Caki2 (cell line): ENCODE measurements around the gene PGBD5. TPM values are rescaled to one million over a fixed set of nuclear protein-coding genes. Genes with fewer than 3 reads are reported as not detected.

Source experiments
- DNase-seq: peaks from one replicate; pipeline ENCODE4 v3.0.0-alpha.2; 2015; ENCODE audit warnings: low read depth
- in situ Hi-C: cut with HindIII; loops from 2 replicates; pipeline ENCODE4 v1.10.0; 2016; ENCODE audit warnings: low sequenced_read_pairs, low pct_unique_long_range_greater_than_20kb, mixed read lengths
- total RNA-seq: library from RNA; depleted of rRNA; stranded (reverse); fragments of >200 nt; shearing (Covaris generic); gene quantifications from 2 replicates; pipeline ENCODE4 v1.2.3, GENCODE V29; 2014; ENCODE audit warnings: low replicate concordance

The PGBD5 gene
- total RNA-seq, 1 experiment from 2014 or later, result 7.5 TPM

DNA sequence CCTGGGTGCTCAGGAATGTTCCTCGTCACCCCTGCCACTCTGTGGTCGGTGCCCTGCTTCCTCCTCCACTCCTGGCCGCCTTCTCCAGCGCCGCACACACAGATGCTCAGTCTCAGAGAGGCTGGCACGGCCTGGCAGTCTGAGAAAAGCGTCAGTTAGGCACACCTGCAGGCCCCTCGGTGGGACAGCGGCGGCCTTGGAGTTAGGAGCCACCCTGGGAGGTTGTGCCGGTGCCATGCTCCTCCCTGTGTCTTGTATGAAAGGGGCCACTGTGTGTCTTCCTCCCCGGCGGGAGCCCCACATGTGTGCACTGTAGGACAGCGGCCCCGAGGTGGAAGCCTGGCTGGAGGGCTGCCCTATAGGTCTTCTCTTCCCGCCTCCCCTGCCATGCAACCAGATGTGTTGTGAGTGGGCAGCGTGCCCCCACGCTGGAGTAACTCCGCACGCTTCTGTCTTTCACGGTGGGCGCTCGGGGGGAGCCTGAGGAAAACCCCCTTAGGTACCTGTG, 145.2 kb downstream of the PGBD5 start:
- no peak for DNase-seq
- in situ Hi-C loops, result no loop called here

DNA sequence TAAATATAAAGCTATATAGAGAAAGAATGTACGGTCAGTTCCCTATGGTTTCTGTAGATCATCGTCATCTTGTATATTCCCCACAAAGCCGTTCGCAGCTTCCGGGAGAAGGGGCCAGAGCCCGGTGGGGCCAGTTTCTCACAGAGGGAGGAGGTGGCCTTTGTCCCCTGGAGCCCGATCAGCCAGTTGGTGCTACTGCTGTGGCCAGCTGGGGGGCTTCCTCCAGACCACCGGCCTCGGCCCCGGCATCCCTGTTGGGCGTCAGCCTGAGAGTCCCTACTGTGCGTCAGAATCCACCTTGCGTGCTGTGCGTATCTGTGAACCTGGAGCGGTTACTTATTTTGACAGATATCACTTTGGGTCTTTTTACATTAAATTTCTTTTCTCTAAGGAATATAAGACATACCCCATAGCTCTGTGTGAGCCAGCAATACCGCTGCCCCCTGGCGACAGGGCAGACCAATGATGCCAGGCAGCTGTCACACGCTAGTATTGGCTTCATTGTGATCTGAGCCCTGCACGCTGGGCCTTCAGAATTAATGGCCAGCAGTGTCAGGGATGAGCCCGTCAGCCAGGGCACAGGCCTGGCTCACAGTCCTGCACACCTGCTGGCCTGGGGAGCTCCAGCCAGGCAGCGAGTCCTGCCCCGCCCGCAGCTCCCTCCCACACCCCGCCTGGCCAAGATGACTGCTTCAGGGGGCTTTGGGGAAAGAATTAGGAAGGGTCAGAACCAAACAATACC, 145.9 kb downstream of the PGBD5 start:
- in situ Hi-C loops, result no loop called here
- no peak for DNase-seq

DNA sequence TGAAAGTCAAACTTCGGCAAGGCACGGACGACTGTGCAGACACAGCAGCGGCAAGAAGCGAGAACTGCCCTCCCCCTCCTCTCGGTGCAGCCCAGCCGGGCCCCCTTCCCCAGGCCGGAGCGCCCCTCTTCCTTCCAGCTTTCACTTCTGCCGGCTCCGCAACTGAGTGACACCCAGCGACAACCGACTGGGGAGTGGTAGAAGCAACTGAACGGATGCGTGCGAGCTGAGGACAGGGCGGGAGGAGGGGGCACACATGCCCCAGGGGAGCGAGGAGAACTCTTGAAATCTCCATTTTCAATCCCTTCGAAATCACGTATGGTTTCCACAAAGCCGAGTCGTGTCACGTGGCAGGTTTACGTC, 146.6 kb downstream of the PGBD5 start:
- in situ Hi-C loops, result no loop called here
- DNase-seq, result no peak

DNA sequence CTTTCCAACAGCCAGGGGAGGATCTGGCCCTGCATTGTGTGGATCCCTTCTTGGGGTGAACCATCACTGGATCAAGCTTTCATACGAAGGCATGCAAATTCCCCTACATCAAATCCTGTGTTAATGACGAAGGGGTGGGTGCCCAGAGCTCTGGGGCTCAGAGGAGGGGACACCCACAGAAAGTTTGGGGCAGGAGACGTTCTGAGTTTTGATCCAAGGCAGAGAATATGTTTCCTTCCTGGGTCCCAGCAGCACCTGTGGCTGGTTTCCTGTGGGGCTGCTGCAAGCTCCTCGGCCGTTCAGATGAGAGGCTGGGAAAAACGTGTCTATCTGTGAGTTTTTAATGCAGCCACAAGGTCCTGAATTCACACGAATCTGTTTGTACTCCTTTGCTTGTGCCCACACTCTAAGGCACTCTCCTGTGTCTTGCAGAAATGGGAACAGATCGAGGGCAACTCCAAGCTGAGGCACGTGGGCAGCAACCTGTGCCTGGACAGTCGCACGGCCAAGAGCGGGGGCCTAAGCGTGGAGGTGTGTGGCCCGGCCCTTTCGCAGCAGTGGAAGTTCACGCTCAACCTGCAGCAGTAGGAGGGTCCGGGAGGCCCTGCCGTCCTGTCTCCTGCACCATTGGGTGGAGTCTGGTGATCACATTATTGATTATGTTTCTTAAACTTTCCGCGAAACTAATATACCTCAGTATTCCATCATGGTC, 147.1 kb downstream of the PGBD5 start:
- no peak for DNase-seq
- in situ Hi-C loops, result no loop called here

DNA sequence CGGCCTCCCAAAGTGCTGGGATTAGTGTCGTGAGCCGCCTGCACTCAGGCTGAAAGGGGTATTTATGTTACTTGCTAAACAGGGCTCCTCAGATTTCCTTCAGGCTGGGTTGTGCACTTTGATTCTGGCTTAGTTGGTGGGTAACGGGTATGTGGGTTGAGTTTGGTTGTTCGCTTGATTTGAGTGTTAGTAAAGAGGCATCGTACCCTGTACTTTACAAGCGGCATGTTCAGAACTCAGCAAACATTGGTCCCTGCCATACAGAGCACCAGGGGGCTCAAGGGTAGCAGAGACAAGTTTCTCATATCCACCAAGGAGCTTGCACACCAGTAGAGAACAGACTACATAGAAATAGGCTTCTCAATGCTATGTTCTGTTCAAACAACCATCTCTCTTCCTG, 147.8 kb downstream of the PGBD5 start:
- DNase-seq, result no peak
- in situ Hi-C loops, result no loop called here

DNA sequence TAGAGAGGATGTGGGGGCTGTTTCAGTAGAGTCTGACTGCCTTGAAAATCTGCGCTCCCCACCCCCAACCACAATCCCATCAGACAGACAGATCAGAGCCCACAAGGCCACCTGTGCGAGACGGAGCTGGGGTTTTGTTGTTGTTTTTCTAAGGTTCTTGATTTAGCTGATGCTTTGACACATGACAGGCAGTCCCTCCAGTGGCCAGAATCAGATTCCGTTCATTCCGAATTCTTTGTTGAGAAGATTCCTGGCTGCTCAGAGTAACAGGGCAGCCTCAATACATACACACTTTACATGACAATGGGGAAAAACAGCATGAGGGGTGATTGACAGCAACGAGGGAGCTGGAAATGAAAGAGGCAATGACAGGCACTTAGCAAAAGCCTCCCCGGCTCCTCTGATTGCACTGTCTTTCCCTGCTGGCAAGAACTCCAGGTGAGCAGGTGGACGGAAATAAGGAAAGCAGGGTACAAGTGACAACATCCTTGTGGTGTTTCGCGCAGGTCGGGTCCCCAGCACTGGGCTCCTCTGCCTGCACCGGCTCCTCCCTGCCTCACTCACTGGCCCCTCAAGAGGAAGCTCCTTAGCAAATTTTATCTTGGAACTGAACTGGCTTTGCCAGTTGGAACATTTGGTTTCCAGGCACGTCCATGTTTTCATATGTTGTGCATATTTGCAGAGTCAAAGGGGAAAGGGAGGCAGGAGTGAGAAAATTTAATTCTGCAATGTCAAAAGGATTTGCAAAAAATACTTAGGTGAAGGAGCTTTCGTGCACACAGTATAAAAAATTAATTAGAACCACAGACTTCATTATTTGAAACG, 148.7 kb downstream of the PGBD5 start:
- DNase-seq, result no peak
- in situ Hi-C loops, result no loop called here

DNA sequence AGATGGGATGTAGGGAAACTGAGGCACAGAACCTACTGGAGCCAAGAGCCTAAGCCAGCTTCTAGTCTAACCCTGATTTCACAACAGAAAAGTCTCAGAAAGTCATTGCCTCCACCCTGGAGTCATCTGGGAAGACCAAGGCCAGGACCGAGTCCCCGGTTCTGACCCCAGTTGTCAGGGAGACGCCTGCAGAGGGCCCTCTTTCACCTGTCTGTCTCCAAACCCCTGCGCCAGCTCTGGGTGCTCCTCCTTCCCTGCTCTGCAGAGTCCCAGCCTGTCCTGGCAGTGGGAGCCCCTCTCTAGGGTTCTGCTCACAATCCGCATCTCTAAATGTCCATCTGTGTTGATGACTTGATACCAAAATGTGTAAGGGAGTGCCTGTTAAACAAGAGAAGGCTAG, 149.7 kb downstream of the PGBD5 start:
- in situ Hi-C loops, result no loop called here
- DNase-seq, result no peak

DNA sequence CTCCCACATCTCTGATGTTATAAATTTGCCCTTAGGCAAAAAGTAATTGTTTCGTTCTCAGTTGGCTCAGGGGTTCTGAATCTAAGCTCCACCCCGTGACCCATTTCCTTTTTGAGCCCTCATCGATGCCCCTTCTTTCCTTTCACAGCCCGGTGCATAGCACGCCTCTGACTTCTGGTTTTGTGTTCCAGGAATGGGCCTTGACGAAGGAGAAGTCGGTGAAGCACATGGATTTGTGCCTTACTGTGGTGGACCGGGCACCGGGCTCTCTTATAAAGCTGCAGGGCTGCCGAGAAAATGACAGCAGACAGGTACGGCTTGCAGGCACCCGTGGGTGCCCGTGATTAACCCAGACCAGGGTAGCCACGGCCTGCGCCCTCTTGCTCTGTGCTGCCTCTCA, 151.9 kb downstream of the PGBD5 start:
- in situ Hi-C loops, result no loop called here
- DNase-seq, result no peak

DNA sequence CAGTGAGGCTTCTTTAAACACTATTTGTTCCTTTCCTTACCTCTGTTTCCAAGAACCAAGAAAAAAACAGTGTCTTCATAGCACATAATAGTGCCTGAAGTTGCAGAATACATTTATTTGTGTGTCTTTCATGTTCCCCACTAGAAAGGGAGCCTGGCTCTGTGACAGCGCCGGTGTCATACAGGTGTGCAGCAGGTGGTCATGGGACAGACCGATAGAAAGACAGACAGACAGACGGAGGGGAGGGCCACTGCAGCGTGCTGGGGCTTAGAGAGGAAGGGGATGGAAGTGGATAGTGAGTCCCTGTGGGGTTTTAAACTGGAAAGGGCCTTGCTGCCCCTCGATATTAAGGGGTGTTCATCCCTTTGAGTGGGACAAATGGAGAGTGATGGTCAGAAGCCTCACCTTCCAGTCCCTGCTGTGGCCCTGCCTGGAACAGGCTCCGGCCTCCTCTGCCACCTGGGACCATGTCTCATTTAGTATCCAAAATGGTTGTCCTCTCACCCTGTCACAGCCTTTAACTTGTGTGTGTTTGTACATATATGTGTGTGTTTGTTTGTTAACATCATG, 152.9 kb downstream of the PGBD5 start:
- in situ Hi-C loops, result no loop called here
- no peak for DNase-seq

DNA sequence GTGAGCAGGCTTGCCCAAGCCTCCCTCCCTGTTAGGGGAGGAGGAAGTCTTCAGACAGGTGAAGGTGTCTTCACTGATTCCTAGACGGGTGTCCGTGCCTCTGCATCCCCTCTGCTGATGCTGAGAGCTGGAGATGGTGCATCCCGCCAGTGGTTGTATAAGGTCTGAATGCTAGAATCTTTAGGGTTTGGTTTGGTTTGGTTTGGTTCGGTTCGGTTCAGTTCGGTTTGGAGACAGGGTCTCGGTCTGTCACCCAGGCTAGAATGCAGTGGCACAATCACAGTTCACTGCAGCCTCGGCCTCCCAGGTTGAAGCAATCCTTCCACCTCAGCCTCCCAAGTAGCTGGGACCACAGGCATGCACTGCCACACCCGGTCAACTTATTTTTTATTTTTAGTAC, 153.6 kb downstream of the PGBD5 start:
- DNase-seq, result no peak
- in situ Hi-C loops, result no loop called here

DNA sequence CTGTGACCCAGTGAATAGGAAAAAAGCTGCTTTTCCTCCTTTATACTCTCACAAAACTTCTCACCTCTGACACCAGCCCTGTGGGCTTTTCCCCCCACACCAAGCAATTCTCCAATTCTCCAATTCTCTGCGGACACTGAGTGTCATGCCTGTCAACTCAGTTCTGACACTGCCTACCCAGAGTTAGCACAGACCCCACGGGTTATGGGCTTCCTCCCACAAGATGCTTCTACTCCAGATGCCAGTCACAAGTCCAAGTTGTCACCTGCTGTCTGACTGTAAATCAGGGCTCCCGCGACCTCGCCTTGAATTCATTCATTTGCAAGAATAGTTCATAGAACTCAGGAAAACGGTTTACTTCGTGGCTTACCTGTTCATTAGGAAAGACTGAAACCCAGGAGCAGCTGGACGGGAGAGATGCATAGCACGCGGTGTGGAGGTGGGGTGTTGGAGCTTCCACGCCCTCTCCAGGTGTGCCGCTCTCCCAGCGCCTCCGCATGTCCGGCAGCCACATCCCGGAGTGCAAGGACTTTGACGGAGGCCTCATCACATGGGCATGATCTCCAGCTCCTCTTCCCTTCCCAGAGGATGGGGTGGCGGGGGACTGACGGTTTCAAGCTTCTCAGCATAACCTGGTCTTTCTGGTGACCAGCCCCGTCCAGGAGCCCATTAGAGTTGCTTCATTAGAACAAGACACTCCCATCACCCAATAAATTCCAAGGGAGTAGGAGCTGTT, 154.7 kb downstream of the PGBD5 start:
- in situ Hi-C loops, result no loop called here
- no peak for DNase-seq

DNA sequence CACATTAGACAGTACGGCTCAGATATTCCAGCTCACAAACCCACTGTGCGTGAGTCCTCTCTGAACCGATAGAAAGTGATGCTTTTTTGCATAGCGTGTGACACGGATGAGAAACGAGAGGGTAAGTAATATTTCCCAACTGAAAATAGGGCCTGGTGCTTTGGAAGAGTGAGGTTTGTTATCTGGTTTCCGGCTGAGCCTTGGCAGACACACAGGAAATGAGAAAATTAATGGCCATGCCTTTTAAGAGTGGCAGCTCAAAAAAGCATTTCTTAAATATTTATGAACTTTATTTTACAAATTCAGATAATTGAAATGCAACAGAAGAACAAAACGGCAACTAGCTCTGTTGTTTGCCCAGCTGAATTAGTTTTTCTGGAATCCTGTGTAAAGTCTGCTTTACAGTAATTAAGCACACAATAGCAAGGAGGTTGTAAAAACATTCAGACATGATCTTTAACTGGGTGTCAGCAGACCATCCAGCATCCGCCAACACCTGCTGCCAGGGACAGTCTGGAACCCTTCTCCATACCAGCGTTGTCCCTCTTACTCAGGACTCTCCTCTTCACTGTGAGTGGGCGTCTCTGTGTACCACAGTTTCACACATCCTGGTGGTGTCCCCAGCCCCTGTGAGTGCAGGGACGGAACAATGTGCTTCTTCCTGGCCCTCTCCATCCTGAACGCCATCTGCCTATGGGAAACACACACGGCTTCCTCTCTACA, 155.4 kb downstream of the PGBD5 start:
- DNase-seq, result no peak
- in situ Hi-C loops, result no loop called here

DNA sequence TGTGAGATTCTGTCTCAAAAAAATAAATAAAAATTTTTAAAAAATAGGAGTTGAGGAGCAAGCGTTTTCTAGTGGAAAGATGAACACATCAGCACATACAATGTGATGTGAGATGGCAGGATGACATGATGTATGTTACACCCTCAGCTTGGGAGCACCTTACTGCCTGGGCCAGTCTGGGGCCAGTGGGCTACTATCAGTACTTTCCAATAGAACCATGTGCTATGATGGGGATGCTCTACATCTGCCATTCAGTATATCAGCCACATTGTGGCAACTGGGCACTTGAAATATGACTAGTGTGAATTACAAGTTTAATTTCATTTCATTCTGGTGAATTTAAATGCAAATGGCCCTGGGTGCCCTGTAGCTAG, 156.0 kb downstream of the PGBD5 start:
- in situ Hi-C loops, result no loop called here

DNA sequence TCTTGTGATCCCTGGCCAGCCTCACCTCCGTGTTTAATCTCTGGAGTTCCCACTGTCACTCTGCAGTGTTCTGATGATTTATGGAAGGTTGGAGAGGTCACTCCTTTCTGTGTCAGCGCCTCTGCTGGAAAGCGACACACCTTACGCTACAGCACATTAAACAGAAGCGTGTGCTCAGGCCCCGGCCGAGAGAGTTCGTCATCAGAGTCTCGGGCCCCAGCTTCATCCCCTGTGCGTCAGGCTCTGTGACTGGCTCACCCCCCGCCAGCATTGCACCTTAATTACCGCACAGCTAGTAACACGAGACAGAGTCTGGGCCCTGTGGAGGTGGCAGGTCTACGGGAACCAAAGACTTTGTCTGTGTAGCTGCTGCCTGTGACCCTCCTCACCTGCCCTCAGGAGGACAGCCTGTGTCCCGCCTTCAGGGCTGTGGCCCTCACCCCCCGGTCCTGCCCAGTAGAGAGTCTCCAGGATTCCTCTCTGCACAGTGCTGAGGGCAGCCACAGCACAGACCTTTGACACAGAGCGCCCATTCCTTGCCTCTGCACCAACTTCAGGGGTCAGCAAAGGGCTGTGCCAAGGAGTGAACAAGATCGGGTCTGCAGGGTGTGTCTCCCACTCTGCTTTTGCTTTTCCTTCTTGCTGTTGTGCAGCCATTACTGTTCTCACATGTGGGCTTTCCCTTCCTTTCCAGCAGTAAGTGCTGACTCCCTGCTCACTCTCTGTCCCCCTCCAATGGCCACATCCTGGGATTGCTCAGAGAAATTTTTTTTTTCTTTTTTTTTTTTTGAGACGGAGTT, 157.6 kb downstream of the PGBD5 start:
- peak; percentile 66 for DNase-seq
- in situ Hi-C loops, result no loop called here

More for the DNA sequence above, 156.0 kb downstream of the PGBD5 start:
- DNase-seq, result no peak

DNA sequence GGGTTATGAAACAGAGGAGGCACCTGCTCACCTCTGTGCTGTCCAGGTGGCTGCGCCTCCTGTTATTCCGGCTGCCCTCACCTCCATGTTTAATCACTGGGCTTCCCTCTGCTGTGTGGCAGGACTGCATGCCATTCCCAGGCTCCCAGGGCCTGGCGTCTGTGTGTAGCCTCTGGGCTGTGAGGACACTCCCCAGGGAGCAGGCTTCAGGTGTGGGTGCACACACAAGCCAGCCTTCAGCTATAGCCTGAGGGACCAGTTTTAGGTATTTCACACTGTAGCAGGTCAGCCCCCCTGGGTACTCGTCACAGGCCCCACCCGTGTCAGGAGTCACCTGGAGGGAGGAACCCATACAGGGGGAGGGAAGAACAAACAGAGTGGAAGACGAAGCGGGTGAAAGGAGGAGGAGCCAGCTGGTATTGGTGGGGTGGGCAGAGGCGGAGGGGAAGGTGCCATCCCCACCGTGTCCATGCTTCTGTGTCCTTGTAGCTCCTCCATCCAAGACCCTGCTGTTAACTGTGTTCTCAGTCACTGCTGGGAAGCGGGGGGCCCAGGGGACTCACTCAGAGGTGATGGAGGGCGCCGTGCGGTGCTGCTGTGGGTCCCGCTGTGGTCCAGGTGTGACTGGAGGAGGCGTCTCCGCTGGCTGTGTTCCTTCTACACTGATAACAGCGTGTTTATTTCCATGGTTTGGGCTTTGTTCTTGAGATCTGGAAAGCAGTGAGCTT, 158.6 kb downstream of the PGBD5 start:
- in situ Hi-C loops, result no loop called here
- no peak for DNase-seq

DNA sequence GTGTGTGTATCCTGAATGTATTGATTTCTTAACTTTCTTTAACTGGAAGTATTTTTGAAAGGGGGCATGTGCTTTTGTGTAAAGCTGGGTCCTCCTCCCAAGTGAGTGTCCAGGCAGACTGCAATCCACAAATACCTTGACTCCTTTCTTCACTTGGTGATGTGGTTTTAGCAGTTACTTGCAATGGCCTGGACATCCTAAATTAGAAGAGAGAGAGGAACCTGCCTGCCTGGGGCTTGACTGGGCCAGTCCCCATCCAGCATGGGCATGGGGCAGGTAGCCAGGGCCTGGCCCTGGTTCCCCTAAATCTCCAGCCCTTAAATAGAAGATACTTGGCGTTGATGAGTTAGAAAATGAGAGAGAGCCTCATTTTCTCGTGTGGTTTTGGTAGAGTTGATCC, 159.7 kb downstream of the PGBD5 start:
- no peak for DNase-seq
- in situ Hi-C loops, result no loop called here
